Stimulated activated CD4-positive, alpha-beta T cell treated with anti-CD3 and anti-CD28 coated beads, Interleukin-1b, Interleukin-23, amount 100 ng/mL, for 48 hours (primary cell): ENCODE measurements around the gene FAM174B.

Source experiments
- DNase-seq: peaks from one replicate; pipeline ENCODE4 v3.0.0-alpha.2; 2020

FAM174B gene

GRCh38 chr15:92664178-92664900, 8.8 kb upstream of the FAM174B start:
- DNase-seq = no peak

- DNase-seq = peak; percentile 28
Measured at GRCh38 chr15:92663250-92663951, 7.8 kb upstream of the FAM174B start.

GRCh38 chr15:92662762-92663161, 7.2 kb upstream of the FAM174B start:
- no peak for DNase-seq

GRCh38 chr15:92661956-92662355, 6.4 kb upstream of the FAM174B start:
- DNase-seq = no peak

- DNase-seq = no peak
Measured at GRCh38 chr15:92661069-92661468, 5.5 kb upstream of the FAM174B start.

GRCh38 chr15:92657486-92657885, 1.9 kb upstream of the FAM174B start:
- no peak for DNase-seq

- no peak for DNase-seq
Measured at GRCh38 chr15:92656089-92656488, 514 bp upstream of the FAM174B start.

GRCh38 chr15:92654662-92655061, 913 bp downstream of the FAM174B start:
- DNase-seq = no peak

- no peak for DNase-seq
Measured at GRCh38 chr15:92653836-92654539, 1.6 kb downstream of the FAM174B start.

GRCh38 chr15:92653366-92653765, 2.2 kb downstream of the FAM174B start:
- DNase-seq = no peak

- DNase-seq = no peak
Measured at GRCh38 chr15:92652576-92652966, 3.0 kb downstream of the FAM174B start.

GRCh38 chr15:92651877-92652575, 3.5 kb downstream of the FAM174B start:
- DNase-seq = no peak

GRCh38 chr15:92650966-92651365, 4.6 kb downstream of the FAM174B start:
- DNase-seq = no peak

GRCh38 chr15:92650256-92650655, 5.3 kb downstream of the FAM174B start:
- DNase-seq = no peak

GRCh38 chr15:92648190-92648875, 7.2 kb downstream of the FAM174B start:
- no peak for DNase-seq

- no peak for DNase-seq
Measured at GRCh38 chr15:92647467-92648163, 8.0 kb downstream of the FAM174B start.

GRCh38 chr15:92646216-92646615, 9.4 kb downstream of the FAM174B start:
- DNase-seq = no peak

- DNase-seq = no peak
Measured at GRCh38 chr15:92645731-92646130, 9.8 kb downstream of the FAM174B start.

GRCh38 chr15:92645051-92645631, 10.4 kb downstream of the FAM174B start:
- no peak for DNase-seq

GRCh38 chr15:92643849-92644815, 11.4 kb downstream of the FAM174B start:
- no peak for DNase-seq
